GM13977 (cell line): ENCODE measurements around the gene PTPN6.
A peak's percentile ranks its signal among the peaks of the same experiment; 100 is the strongest.

Source experiments
- DNase-seq: peaks from one replicate; pipeline ENCODE4 v3.0.0; 2012; ENCODE audit warnings: low spot score
- CTCF ChIP-seq: IDR thresholded peaks from 2 replicates; pipeline ENCODE4 v1.5.1; 2012; ENCODE audit warnings: mild to moderate bottlenecking, control low read depth; ENCODE audit not compliant: insufficient read depth; ENCODE audit errors: extremely low read depth, missing control alignments
- in situ Hi-C: fragments of 300-500 bp; cut with MboI; formaldehyde crosslinking; loops from one replicate; pipeline ENCODE4 v1.12.0; 2022; ENCODE audit warnings: low sequenced_read_pairs, low pct_unique_long_range_greater_than_20kb, mixed read lengths, inconsistent platforms; ENCODE audit not compliant: unreplicated experiment

The PTPN6 gene

DNA sequence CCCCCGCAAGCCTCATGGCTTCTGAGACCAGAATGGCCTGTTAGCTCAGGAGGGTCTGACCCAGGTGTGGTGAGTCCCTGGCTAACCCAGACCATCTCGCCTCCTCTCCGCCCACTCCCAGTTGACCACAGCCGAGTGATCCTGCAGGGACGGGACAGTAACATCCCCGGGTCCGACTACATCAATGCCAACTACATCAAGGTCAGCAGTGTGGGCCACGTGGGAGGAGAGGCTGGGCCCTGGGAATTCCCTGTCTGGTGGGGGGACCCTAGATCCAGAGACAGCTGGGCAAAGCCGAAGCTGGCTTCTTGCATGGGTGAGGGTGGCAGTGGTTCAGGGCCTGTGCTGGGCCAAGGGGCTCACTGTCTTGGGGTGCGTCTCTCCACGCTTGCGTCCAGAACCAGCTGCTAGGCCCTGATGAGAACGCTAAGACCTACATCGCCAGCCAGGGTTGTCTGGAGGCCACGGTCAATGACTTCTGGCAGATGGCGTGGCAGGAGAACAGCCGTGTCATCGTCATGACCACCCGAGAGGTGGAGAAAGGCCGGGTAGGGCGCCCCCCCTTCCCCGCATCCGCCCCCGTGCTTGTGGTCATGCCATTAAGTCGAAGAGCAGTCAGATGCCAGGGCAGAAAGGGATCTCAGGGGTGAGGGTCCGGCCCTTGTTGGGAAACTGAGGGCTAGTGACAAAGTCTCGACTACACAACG lies 5.0 kb downstream of the PTPN6 start:
- TF ChIP-seq CTCF, result no peak
- DNase-seq, result no peak
- in situ Hi-C loops, result no loop called here

DNA sequence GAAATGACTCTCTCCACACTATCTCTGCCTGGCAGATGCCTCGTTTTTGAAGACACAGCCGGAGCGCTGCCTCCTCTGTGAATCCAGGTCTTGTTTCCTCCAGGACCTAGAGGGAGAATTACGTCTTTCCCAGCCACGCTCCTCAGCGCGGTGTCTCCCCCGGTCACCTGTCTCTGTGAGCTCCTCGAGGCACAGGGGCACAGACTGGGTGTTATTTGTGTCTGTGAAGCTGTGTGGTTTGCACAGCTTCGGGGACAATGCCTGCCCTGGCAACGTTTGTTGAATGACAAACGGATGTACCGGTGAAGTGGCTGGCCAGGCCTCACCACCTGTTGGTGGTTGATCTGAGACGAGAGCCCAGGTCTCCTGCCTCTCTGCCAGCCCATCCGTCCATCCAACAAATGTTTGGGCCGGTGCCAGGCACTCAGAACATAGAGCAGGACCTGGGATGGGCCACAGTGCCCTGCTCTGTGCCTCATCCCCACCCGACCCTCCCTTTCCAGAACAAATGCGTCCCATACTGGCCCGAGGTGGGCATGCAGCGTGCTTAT lies 6.1 kb downstream of the PTPN6 start:
- in situ Hi-C loops, result no loop called here
- no peak for DNase-seq
- TF ChIP-seq CTCF, result no peak

DNA sequence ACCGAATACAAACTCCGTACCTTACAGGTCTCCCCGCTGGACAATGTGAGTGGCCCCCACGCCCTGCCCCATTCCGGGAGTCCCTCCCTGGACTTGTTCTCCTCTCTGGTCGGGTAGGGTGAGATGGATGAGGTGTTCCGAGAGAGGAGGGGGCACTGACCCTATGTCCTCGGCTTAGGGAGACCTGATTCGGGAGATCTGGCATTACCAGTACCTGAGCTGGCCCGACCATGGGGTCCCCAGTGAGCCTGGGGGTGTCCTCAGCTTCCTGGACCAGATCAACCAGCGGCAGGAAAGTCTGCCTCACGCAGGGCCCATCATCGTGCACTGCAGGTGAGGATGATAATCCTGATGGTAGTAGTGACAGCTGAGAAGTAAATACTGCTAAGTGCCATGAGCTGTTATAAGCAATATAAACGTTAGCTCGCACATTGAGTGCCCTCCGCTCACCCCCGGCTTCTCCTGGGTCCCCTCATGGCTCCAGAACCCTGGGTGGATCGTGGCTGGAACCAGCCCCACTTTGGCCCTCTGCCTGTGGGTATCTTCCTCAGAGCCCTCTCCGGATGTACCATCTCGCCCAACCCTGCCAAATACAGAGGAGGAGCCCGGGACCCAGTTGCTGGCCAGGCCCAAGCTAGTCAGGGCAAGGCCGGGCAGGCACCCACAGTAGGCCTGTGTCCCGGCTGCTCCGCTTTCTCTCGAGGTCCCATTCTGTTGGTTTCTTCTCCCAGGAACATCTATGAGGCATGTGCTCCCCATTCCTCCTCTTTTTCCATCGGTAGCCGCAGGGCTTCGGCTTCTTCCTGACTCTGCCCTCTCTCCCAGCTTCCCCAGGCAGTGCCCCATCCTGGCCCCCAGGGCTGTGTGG lies 6.8 kb downstream of the PTPN6 start:
- TF ChIP-seq CTCF, result no peak
- DNase-seq, result no peak
- in situ Hi-C loops, result no loop called here

DNA sequence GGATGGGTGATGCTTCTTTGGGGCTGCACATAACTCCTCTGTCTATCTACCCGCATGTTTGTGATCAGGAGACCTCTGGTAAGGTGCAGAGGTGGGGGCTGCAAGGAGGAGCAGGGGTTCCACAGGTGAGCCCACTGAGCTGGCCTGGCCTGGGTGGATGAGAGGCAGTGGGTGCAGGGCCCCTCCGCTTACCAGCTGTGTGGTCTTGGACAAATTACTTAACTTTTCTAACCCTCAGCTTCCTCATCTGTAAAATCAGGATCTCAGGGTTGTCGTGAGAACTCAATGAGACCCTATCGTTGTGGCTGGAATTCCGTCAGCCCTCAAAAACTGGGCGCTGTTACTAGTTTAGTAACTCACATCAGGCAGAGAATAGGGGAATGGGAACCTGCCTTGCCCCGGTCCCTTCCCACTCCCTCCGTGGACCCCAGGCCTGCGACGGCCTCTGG lies 7.5 kb downstream of the PTPN6 start:
- no peak for DNase-seq
- in situ Hi-C loops, result no loop called here
- no peak for TF ChIP-seq CTCF

GRCh38 chr12:6959058-6959804 lies 8.1 kb downstream of the PTPN6 start:
- in situ Hi-C loops, result no loop called here
- no peak for TF ChIP-seq CTCF
- peak; percentile 84 for DNase-seq

- no peak for DNase-seq
- in situ Hi-C loops, result no loop called here
- TF ChIP-seq CTCF, result no peak
Observed at GRCh38 chr12:6959805-6960592, 8.8 kb downstream of the PTPN6 start.
